GM10248 (cell line): ENCODE results near the gene PLOD2.

Source experiments
- CTCF ChIA-PET: fragments of 300-600 bp; sonication (Branson Sonifier 250); formaldehyde crosslinking; extraction: SDS; loops from one replicate; lab custom pipeline; 2021; ENCODE audit warnings: antibody characterized with exemption; lab: Yijun Ruan, JAX
- POLR2A ChIA-PET: fragments of 350-650 bp; sonication (Branson Sonifier 250); formaldehyde crosslinking; extraction: SDS; loops from one replicate; lab custom pipeline; 2020; ENCODE audit warnings: antibody characterized with exemption; lab: Yijun Ruan, JAX
- DNase-seq: peaks from one replicate; pipeline ENCODE4 v3.0.0; 2012; ENCODE audit errors: extremely low spot score
- CTCF ChIP-seq: IDR thresholded peaks from 2 replicates; pipeline ENCODE4 v1.5.1; 2012; ENCODE audit warnings: mild to moderate bottlenecking, low read depth; ENCODE audit errors: extremely low read depth, missing control alignments, control extremely low read depth

Gene PLOD2

GRCh38 chr3:146181216-146181615, 20.2 kb upstream of the PLOD2 start:
- POLR2A ChIA-PET, result no interaction called here
- CTCF ChIA-PET, result interaction anchor here (0.7 to 1.9 kb wide), 4 partner anchors 9 to 181 kb away, joined by 3 to 8 read pairs (median 3); no protein-coding TSS in a partner anchor
- no peak for TF ChIP-seq CTCF
- no peak for DNase-seq

GRCh38 chr3:146180376-146180775, 19.4 kb upstream of the PLOD2 start:
- POLR2A ChIA-PET, result no interaction called here
- CTCF ChIA-PET, result interaction anchor here (1.0 to 1.9 kb wide), 3 partner anchors 9 to 11 kb away, joined by 3 to 8 read pairs (median 3); no protein-coding TSS in a partner anchor
- DNase-seq, result no peak
- no peak for TF ChIP-seq CTCF

- TF ChIP-seq CTCF, result no peak
- ChIA-PET POLR2A (no interaction called here), CTCF (interaction anchor here (3.9 kb wide), 1 partner anchor 11 kb away, joined by 28 read pairs; no protein-coding TSS in a partner anchor)
- DNase-seq, result no peak
These were observed 17.2 kb upstream of the PLOD2 start for GRCh38 chr3:146178006-146178689.

- DNase-seq, result no peak
- TF ChIP-seq CTCF, result no peak
- POLR2A ChIA-PET, result no interaction called here
- CTCF ChIA-PET, result interaction anchor here (0.7 to 3.9 kb wide), 3 partner anchors 8 to 20 kb away, joined by 3 to 28 read pairs (median 3); no protein-coding TSS in a partner anchor
These were observed 16.5 kb upstream of the PLOD2 start for GRCh38 chr3:146177519-146177918.

GRCh38 chr3:146177072-146177471, 16.1 kb upstream of the PLOD2 start:
- POLR2A ChIA-PET, result no interaction called here
- no peak for DNase-seq
- no peak for TF ChIP-seq CTCF
- CTCF ChIA-PET, result interaction anchor here (0.7 to 3.9 kb wide), 3 partner anchors 9 to 20 kb away, joined by 3 to 28 read pairs (median 3); no protein-coding TSS in a partner anchor

GRCh38 chr3:146172586-146172985, 11.6 kb upstream of the PLOD2 start:
- CTCF ChIA-PET, result interaction anchor here (3.1 to 3.4 kb wide), 2 partner anchors 16 to 17 kb away, joined by 9 to 27 read pairs; no protein-coding TSS in a partner anchor
- DNase-seq, result no peak
- TF ChIP-seq CTCF, result no peak
- POLR2A ChIA-PET, result no interaction called here
